HCT116 (cell line): ENCODE data around the gene PROKR2.

Source experiments
- CEBPB ChIP-seq: IDR thresholded peaks from 2 replicates; pipeline ENCODE4 v1.6.1; 2012; ENCODE audit warnings: low read depth
- EZH2 ChIP-seq: fragments of 200-600 bp; sonication (generic); IDR thresholded peaks from 2 replicates; pipeline ENCODE4 v1.6.1; 2017; ENCODE audit warnings: antibody characterized with exemption, mixed run types
- EZH2phosphoT487 ChIP-seq: fragments of 200-600 bp; IDR thresholded peaks from 2 replicates; pipeline ENCODE4 v1.6.1; 2018; ENCODE audit warnings: antibody characterized with exemption, borderline replicate concordance
- JUND ChIP-seq: IDR thresholded peaks from 2 replicates; pipeline ENCODE4 v1.6.1; 2012
- MAX ChIP-seq: IDR thresholded peaks from 2 replicates; pipeline ENCODE4 v1.6.1; 2012
- POLR2A ChIP-seq: IDR thresholded peaks from 2 replicates; pipeline ENCODE4 v1.7.0; 2011; ENCODE audit warnings: borderline replicate concordance; ENCODE audit not compliant: insufficient read depth, insufficient read length; ENCODE audit errors: extremely low read depth
- POLR2AphosphoS5 ChIP-seq: IDR thresholded peaks from 2 replicates; pipeline ENCODE4 v1.6.1; 2011; ENCODE audit warnings: mild to moderate bottlenecking, low read depth, low read length, moderate library complexity
- RAD21 ChIP-seq: IDR thresholded peaks from 2 replicates; pipeline ENCODE4 v1.6.1; 2012; ENCODE audit warnings: low read depth, mild to moderate bottlenecking
- REST ChIP-seq: IDR thresholded peaks from 2 replicates; pipeline ENCODE4 v1.6.1; 2012; ENCODE audit warnings: low read depth
- SP1 ChIP-seq: IDR thresholded peaks from 2 replicates; pipeline ENCODE4 v1.6.1; 2012; ENCODE audit warnings: low read depth
- YY1 ChIP-seq: IDR thresholded peaks from 2 replicates; pipeline ENCODE4 v1.6.1; 2011; ENCODE audit warnings: low read length, low read depth, moderate library complexity, mild to moderate bottlenecking; ENCODE audit not compliant: insufficient replicate concordance; ENCODE audit errors: extremely low read depth
- TF ChIP-seq, protein P1 (sequence below), 3 experiments: fragments of 200-600 bp in 1 of 3; sonication (generic) in 1 of 3; IDR thresholded peaks in 2 of 3; conservative IDR thresholded peaks in 1 of 3; 2 replicates each; pipeline ENCODE4 v1.5.1; 2012 to 2017; ENCODE audit warnings: low read depth in 2 of 3, low read length in 2 of 3, antibody characterized with exemption in 1 of 3, borderline replicate concordance in 1 of 3, control low read depth in 1 of 3, mild to moderate bottlenecking in 1 of 3, mixed read lengths in 1 of 3, mixed run types in 1 of 3, moderate library complexity in 1 of 3; ENCODE audit not compliant: insufficient read depth in 1 of 3
- TF ChIP-seq, protein P2 (sequence below): IDR thresholded peaks from 2 replicates; pipeline ENCODE4 v1.6.1; 2012
- TF ChIP-seq, protein P3 (sequence below): IDR thresholded peaks from 2 replicates; pipeline ENCODE4 v1.6.1; 2011; ENCODE audit warnings: mild to moderate bottlenecking, low read length, moderate library complexity; ENCODE audit not compliant: insufficient replicate concordance; ENCODE audit errors: extremely low read depth

GRCh38 chr20:5312518-5312917, 4.2 kb downstream of the PROKR2 start:
- no peak for TF ChIP-seq POLR2AphosphoS5
- TF ChIP-seq, protein P1, sequence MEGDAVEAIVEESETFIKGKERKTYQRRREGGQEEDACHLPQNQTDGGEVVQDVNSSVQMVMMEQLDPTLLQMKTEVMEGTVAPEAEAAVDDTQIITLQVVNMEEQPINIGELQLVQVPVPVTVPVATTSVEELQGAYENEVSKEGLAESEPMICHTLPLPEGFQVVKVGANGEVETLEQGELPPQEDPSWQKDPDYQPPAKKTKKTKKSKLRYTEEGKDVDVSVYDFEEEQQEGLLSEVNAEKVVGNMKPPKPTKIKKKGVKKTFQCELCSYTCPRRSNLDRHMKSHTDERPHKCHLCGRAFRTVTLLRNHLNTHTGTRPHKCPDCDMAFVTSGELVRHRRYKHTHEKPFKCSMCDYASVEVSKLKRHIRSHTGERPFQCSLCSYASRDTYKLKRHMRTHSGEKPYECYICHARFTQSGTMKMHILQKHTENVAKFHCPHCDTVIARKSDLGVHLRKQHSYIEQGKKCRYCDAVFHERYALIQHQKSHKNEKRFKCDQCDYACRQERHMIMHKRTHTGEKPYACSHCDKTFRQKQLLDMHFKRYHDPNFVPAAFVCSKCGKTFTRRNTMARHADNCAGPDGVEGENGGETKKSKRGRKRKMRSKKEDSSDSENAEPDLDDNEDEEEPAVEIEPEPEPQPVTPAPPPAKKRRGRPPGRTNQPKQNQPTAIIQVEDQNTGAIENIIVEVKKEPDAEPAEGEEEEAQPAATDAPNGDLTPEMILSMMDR (IDR thresholded peaks at IDR 0.05 in 2 of 3, conservative IDR thresholded peaks at IDR 0.05 in 1 of 3; ENCODE audit: borderline replicate concordance in 1 of 3, insufficient read depth in 1 of 3, low read depth in 2 of 3, low read length in 2 of 3) = no peak
- TF ChIP-seq MAX = no peak
- TF ChIP-seq CEBPB = no peak
- no peak for TF ChIP-seq EZH2
- no peak for TF ChIP-seq POLR2A
- TF ChIP-seq JUND = no peak
- no peak for TF ChIP-seq RAD21
- no peak for TF ChIP-seq REST
- TF ChIP-seq EZH2phosphoT487 = no peak
- TF ChIP-seq, protein P2, sequence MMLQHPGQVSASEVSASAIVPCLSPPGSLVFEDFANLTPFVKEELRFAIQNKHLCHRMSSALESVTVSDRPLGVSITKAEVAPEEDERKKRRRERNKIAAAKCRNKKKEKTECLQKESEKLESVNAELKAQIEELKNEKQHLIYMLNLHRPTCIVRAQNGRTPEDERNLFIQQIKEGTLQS = no peak
- TF ChIP-seq, protein P3, sequence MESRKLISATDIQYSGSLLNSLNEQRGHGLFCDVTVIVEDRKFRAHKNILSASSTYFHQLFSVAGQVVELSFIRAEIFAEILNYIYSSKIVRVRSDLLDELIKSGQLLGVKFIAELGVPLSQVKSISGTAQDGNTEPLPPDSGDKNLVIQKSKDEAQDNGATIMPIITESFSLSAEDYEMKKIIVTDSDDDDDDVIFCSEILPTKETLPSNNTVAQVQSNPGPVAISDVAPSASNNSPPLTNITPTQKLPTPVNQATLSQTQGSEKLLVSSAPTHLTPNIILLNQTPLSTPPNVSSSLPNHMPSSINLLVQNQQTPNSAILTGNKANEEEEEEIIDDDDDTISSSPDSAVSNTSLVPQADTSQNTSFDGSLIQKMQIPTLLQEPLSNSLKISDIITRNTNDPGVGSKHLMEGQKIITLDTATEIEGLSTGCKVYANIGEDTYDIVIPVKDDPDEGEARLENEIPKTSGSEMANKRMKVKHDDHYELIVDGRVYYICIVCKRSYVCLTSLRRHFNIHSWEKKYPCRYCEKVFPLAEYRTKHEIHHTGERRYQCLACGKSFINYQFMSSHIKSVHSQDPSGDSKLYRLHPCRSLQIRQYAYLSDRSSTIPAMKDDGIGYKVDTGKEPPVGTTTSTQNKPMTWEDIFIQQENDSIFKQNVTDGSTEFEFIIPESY = no peak
- TF ChIP-seq SP1 = no peak
- no peak for TF ChIP-seq YY1
